PFSK-1 (cell line): ENCODE results near the gene CSF2.

Experiments
- FOXP2 ChIP-seq: optimal IDR thresholded peaks from 2 replicates; pipeline ENCODE3; 2011; ENCODE audit warnings: borderline replicate concordance, control low read depth, inconsistent platforms; ENCODE audit not compliant: insufficient read depth; ENCODE audit errors: extremely low read length, extremely low read depth
- POLR2AphosphoS5 ChIP-seq: IDR thresholded peaks from 2 replicates; pipeline ENCODE4 v1.6.1; 2012; ENCODE audit warnings: low read depth, mild to moderate bottlenecking, control low read depth, low read length, moderate library complexity
- REST ChIP-seq, 2 experiments: IDR thresholded peaks; 2 replicates each; pipeline versions ENCODE4 v1.6.1 to v1.8.0; 2011 to 2012; ENCODE audit warnings: low read depth in 2 of 2, low read length in 2 of 2, control low read depth in 1 of 2, inconsistent platforms in 1 of 2, mild to moderate bottlenecking in 1 of 2, moderate library complexity in 1 of 2; ENCODE audit not compliant: insufficient read depth in 1 of 2
- SIN3A ChIP-seq: IDR thresholded peaks from 2 replicates; pipeline ENCODE4 v1.6.1; 2012; ENCODE audit warnings: mild to moderate bottlenecking, low read length, moderate library complexity, borderline replicate concordance; ENCODE audit not compliant: insufficient read depth
- TAF1 ChIP-seq: IDR thresholded peaks from 2 replicates; pipeline ENCODE4 v1.6.1; 2012; ENCODE audit warnings: low read length, control low read depth, borderline replicate concordance; ENCODE audit not compliant: insufficient read depth

The CSF2 gene

GRCh38 chr5:132033122-132033521 is 40.5 kb upstream of the CSF2 start:
- no peak for TF ChIP-seq SIN3A
- TF ChIP-seq POLR2AphosphoS5: no peak
- no peak for TF ChIP-seq TAF1
- TF ChIP-seq FOXP2: no peak
- no peak for TF ChIP-seq REST (IDR thresholded peaks at IDR 0.05; ENCODE audit: insufficient read depth in 1 of 2, low read depth in 2 of 2, low read length in 2 of 2)

DNA sequence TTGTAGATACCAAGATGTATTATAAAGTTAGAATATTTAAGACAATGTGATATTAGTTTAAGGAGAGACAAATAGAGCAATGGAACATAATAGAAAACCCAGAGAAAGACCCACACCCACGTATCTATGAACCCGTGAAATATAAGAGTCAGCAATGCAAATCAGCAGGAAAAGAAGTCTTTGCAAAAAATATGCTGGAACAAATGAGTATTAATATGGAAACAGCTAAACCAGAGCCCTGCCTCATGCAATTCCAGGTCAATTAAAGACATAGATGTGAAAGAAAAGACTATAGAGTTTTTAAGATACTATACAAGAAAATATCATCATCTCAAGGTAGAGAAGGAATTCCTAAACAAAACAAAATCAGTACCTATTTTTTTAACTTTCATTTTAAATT is 36.2 kb upstream of the CSF2 start:
- TF ChIP-seq TAF1: no peak

GRCh38 chr5:132044207-132044606 is 29.4 kb upstream of the CSF2 start:
- TF ChIP-seq TAF1 (no peak), REST (IDR thresholded peaks at IDR 0.05; ENCODE audit: insufficient read depth in 1 of 2, low read depth in 2 of 2, low read length in 2 of 2) (no peak)

- TF ChIP-seq REST (IDR thresholded peaks at IDR 0.05; ENCODE audit: insufficient read depth in 1 of 2, low read depth in 2 of 2, low read length in 2 of 2) (no peak), SIN3A (no peak), TAF1 (no peak), FOXP2 (no peak), POLR2AphosphoS5 (no peak)
These were observed 26.7 kb upstream of the CSF2 start for GRCh38 chr5:132046880-132047299.

GRCh38 chr5:132049093-132049492 is 24.5 kb upstream of the CSF2 start:
- TF ChIP-seq POLR2AphosphoS5 (no peak), SIN3A (no peak), FOXP2 (no peak), REST (IDR thresholded peaks at IDR 0.05; ENCODE audit: insufficient read depth in 1 of 2, low read depth in 2 of 2, low read length in 2 of 2) (no peak), TAF1 (no peak)

GRCh38 chr5:132049559-132049958 is 24.0 kb upstream of the CSF2 start:
- TF ChIP-seq TAF1: no peak
- no peak for TF ChIP-seq REST (IDR thresholded peaks at IDR 0.05; ENCODE audit: insufficient read depth in 1 of 2, low read depth in 2 of 2, low read length in 2 of 2)
